Right lobe of liver (tissue), 6 donors: Measurements from ENCODE around the gene DPYSL3. TPM values are rescaled to one million over a fixed set of nuclear protein-coding genes. Genes with fewer than 3 reads are reported as not detected.
"Not testable (repeated sequence)": the region's sequence is repeated elsewhere in the genome, so short reads cannot be mapped to it uniquely, and the experiment has no call there.

Experiments
- ATAC-seq, 4 donors: fragments of 200-7000 bp; cut with Tn5 transposase; one replicate each; pipeline ENCODE4 v1.9.1; 2020; ENCODE audit warnings: mild to moderate bottlenecking in 4 of 4, moderate library complexity in 4 of 4
- DNase-seq, 3 donors: peaks; one replicate each; pipeline ENCODE4 v3.0.0-alpha.2; 2020
- H3K27ac ChIP-seq, 3 donors: fragments of 200-600 bp; one replicate each; pipeline ENCODE4 v1.8.0; 2022
- H3K27me3 ChIP-seq, 2 donors: fragments of 200-600 bp; one replicate each; pipeline ENCODE4 v1.8.0; 2022
- H3K36me3 ChIP-seq, 4 donors: fragments of 200-600 bp; sonication (generic) in 1 of 4; one replicate each; pipeline versions ENCODE4 v1.5.1 to v1.8.0; 2017 to 2022; ENCODE audit warnings: control low read depth in 1 of 4
- H3K4me1 ChIP-seq, 4 donors: fragments of 200-600 bp; sonication (generic) in 1 of 4; one replicate each; pipeline versions ENCODE4 v1.5.1 to v1.8.0; 2017 to 2022; ENCODE audit warnings: control low read depth in 1 of 4
- H3K4me3 ChIP-seq, 3 donors: fragments of 200-600 bp; one replicate each; pipeline ENCODE4 v1.8.0; 2022
- H3K9me3 ChIP-seq, 4 donors: fragments of 200-600 bp; sonication (generic) in 1 of 4; one replicate each; pipeline versions ENCODE4 v1.5.1 to v1.8.0; 2017 to 2022; ENCODE audit warnings: control low read depth in 1 of 4
- CTCF ChIP-seq, 4 donors: fragments of 200-600 bp in 3 of 4; fragments of 450-650 bp in 1 of 4; IDR thresholded peaks; one replicate each; pipeline versions ENCODE4 v1.5.1 to v1.8.0; 2016 to 2022; ENCODE audit warnings: antibody characterized with exemption in 4 of 4, mild to moderate bottlenecking in 2 of 4
- POLR2A ChIP-seq: fragments of 450-650 bp; IDR thresholded peaks from one replicate; pipeline ENCODE4 v1.6.1; 2017; ENCODE audit warnings: antibody characterized with exemption, mild to moderate bottlenecking
- WGBS: methylation state at CpG from one replicate; pipeline ENCODE4 v1.1.6; 2018; ENCODE audit warnings: low coverage, low lambda C conversion rate; ENCODE audit not compliant: insufficient coverage; ENCODE audit errors: missing lambda C conversion rate; 5-methylcytosine and 5-hydroxymethylcytosine counted together
- intact Hi-C, 2 donors: fragments of 100-400 bp; cut with DNase I; formaldehyde crosslinking; loops; one replicate each; pipeline versions ENCODE4 v1.11.2 to v1.14.1; 2022
- total RNA-seq, 6 experiments: library from RNA; depleted of rRNA in 2 of 6; stranded (reverse); fragments of >200 nt in 2 of 6; fragmentation: NEBNext Ultra II Directional in 3 of 6; extraction: Animal tissue kit (Norgen Biotek cat#: 25700) in 3 of 6; gene quantifications; one replicate each; pipeline versions ENCODE4 v1.1.0 to v1.2.4, GENCODE V29; 2016 to 2023
- donor health status: DM: no; HTN: yes; CAD: no.
- donor health status: DM: no; HTN: no; CAD: no.
- donor health status: DM: no; HTN: no; CAD: no.
- donor health status: DM: no; HTN: yes; CAD: no.
- donor health status: DM: no; HTN: yes; CAD: no.

DPYSL3 gene
- total RNA-seq, 6 experiments from 2014 or later, result 1.4 to 3.8 (median 2.3) TPM

GRCh38 chr5:147372191-147372590 lies 137.7 kb downstream of the DPYSL3 start:
- Histone ChIP-seq H3K27me3 (no peaks in the 10 kb centered on the region), H3K4me3 (no peak overlapping the region), H3K36me3 (no peaks in the 10 kb centered on the region), H3K9me3 (no peaks in the 10 kb centered on the region), H3K27ac (no peak overlapping the region), H3K4me1 (no peaks in the 10 kb centered on the region)
- ATAC-seq (no peak), DNase-seq (no peak)
- intact Hi-C loops, result no loop called here
- WGBS, result 81% methylated on average over 1 of the region's 1 CpG
- no peak for TF ChIP-seq POLR2A
- no peak for TF ChIP-seq CTCF (IDR thresholded peaks at IDR 0.05)

GRCh38 chr5:147371290-147371689 lies 138.6 kb downstream of the DPYSL3 start:
- Histone ChIP-seq H3K4me1 (no peaks in the 10 kb centered on the region), H3K36me3 (no peaks in the 10 kb centered on the region), H3K4me3 (no peak overlapping the region), H3K27me3 (no peaks in the 10 kb centered on the region), H3K27ac (no peak overlapping the region), H3K9me3 (no peaks in the 10 kb centered on the region)
- DNase-seq (no peak), ATAC-seq (no peak)
- intact Hi-C loops, result no loop called here
- TF ChIP-seq POLR2A (no peak), CTCF (IDR thresholded peaks at IDR 0.05) (no peak)

- ATAC-seq (no peak), DNase-seq (no peak)
- 26% methylated on average over 2 of the region's 2 CpGs for WGBS
- Histone ChIP-seq H3K9me3 (no peaks in the 10 kb centered on the region), H3K36me3 (no peaks in the 10 kb centered on the region), H3K4me1 (no peaks in the 10 kb centered on the region), H3K27ac (no peak overlapping the region), H3K27me3 (no peaks in the 10 kb centered on the region), H3K4me3 (no peak overlapping the region)
- intact Hi-C loops, result no loop called here
- TF ChIP-seq CTCF (IDR thresholded peaks at IDR 0.05) (peak; percentile 13 to 34 (median 26)), POLR2A (no peak)
These were observed 140.0 kb downstream of the DPYSL3 start for GRCh38 chr5:147369742-147370374.

- DNase-seq, H3K9me3 ChIP-seq, ATAC-seq, H3K4me1 ChIP-seq, H3K4me3 ChIP-seq, H3K27me3 ChIP-seq, H3K27ac ChIP-seq, H3K36me3 ChIP-seq, intact Hi-C loops: not testable (repeated sequence)
- 61% methylated on average over 6 of the region's 6 CpGs for WGBS
These were observed 142.5 kb downstream of the DPYSL3 start for GRCh38 chr5:147367381-147367780.

GRCh38 chr5:147361441-147362175 lies 148.3 kb downstream of the DPYSL3 start:
- ATAC-seq, result no peak
- H3K36me3 ChIP-seq, result no peaks in the 10 kb centered on the region

More at GRCh38 chr5:147361441-147362175, 148.3 kb downstream of the DPYSL3 start:
- Histone ChIP-seq H3K4me3 (no peak overlapping the region), H3K4me1 (no peaks in the 10 kb centered on the region), H3K9me3 (no peaks in the 10 kb centered on the region), H3K27ac (no peak overlapping the region), H3K27me3 (no peaks in the 10 kb centered on the region)
- intact Hi-C loops, result no loop called here
- 67% methylated on average over 4 of the region's 4 CpGs for WGBS
- no peak for DNase-seq
- TF ChIP-seq CTCF (IDR thresholded peaks at IDR 0.05) (no peak), POLR2A (no peak)
